CD4-positive, alpha-beta T cell (primary cell): Measurements from ENCODE around the gene SYNE3. TPM values are rescaled to one million over a fixed set of nuclear protein-coding genes. Genes with fewer than 3 reads are reported as not detected.

Experiments used
- ATAC-seq: fragments of 200-7000 bp; cut with Tn5 transposase; one replicate; pipeline ENCODE4 v1.10.0; 2022; ENCODE audit warnings: mild to moderate bottlenecking; ENCODE audit not compliant: poor library complexity
- CTCF ChIA-PET: fragments of 350-600 bp; sonication (Branson Sonifier 250); formaldehyde crosslinking; loops from one replicate; lab custom pipeline; 2021; ENCODE audit warnings: antibody characterized with exemption, inconsistent platforms; lab: Charles Lee
- POLR2A ChIA-PET: fragments of 350-600 bp; sonication (Branson Sonifier 250); formaldehyde crosslinking; loops from one replicate; lab custom pipeline; 2021; ENCODE audit warnings: antibody characterized with exemption, inconsistent platforms; lab: Charles Lee
- DNase-seq, 14 experiments: peaks; one replicate each; pipeline ENCODE4 v3.0.0-alpha.2; 2013 to 2020; ENCODE audit warnings: mixed read lengths in 2 of 14
- H3K27ac ChIP-seq, 2 donors: one replicate each; pipeline versions ENCODE4 v1.5.1 to v1.7.0; 2013; ENCODE audit warnings: low read length in 2 of 2, low read depth in 1 of 2, mild to moderate bottlenecking in 1 of 2
- H3K27me3 ChIP-seq, 2 experiments: 1 replicate in 1 of 2; 2 replicates in 1 of 2; pipeline versions ENCODE4 v1.6.1 to v1.7.0; 2013; ENCODE audit warnings: low read length in 2 of 2, control low read depth in 1 of 2, mild to moderate bottlenecking in 1 of 2, moderate library complexity in 1 of 2; ENCODE audit not compliant: insufficient read depth in 2 of 2, control insufficient read depth in 1 of 2
- H3K36me3 ChIP-seq: one replicate; pipeline ENCODE4 v1.6.1; 2013; ENCODE audit warnings: low read length, control low read depth; ENCODE audit not compliant: insufficient read depth
- H3K4me1 ChIP-seq: one replicate; pipeline ENCODE4 v1.6.1; 2013; ENCODE audit warnings: low read length, control low read depth; ENCODE audit not compliant: insufficient read depth
- H3K4me3 ChIP-seq: one replicate; pipeline ENCODE4 v1.5.1; 2013; ENCODE audit warnings: mild to moderate bottlenecking, low read length, moderate library complexity
- H3K9me3 ChIP-seq, 2 experiments: 1 replicate in 1 of 2; 2 replicates in 1 of 2; pipeline versions ENCODE4 v1.6.1 to v1.7.0; 2013; ENCODE audit warnings: low read length in 2 of 2, mild to moderate bottlenecking in 2 of 2, control low read depth in 1 of 2, moderate library complexity in 1 of 2; ENCODE audit not compliant: control insufficient read depth in 1 of 2, insufficient read depth in 1 of 2
- H3K27ac Mint-ChIP-seq: one replicate; pipeline ENCODE4 v1.8.0; 2020; ENCODE audit warnings: mixed read lengths
- H3K27me3 Mint-ChIP-seq: one replicate; pipeline ENCODE4 v1.8.0; 2021; ENCODE audit warnings: mixed read lengths
- H3K36me3 Mint-ChIP-seq: one replicate; pipeline ENCODE4 v1.8.0; 2021; ENCODE audit warnings: low read depth, mixed read lengths
- H3K4me1 Mint-ChIP-seq: one replicate; pipeline ENCODE4 v1.8.0; 2021; ENCODE audit warnings: low read depth, mixed read lengths
- H3K4me3 Mint-ChIP-seq: one replicate; pipeline ENCODE4 v1.8.0; 2020; ENCODE audit warnings: mild to moderate bottlenecking, mixed read lengths
- H3K9me3 Mint-ChIP-seq: one replicate; pipeline ENCODE4 v1.8.0; 2020; ENCODE audit warnings: mixed read lengths
- CTCF ChIP-seq: fragments of 200-600 bp; IDR thresholded peaks from one replicate; pipeline ENCODE4 v1.8.0; 2022; ENCODE audit warnings: antibody characterized with exemption, mild to moderate bottlenecking
- intact Hi-C, 2 experiments: fragments of 100-400 bp; cut with DNase I in 1 of 2; cut with micrococcal nuclease in 1 of 2; formaldehyde crosslinking; loops; one replicate each; pipeline versions ENCODE4 v1.15.1 to v1.9.0; 2023 to 2025; cut with DNase I, micrococcal nuclease
- total RNA-seq, 174 experiments: library from RNA in 2 of 174; stranded (reverse) in 2 of 174; gene quantifications; one replicate each; pipeline ENCODE4 v1.2.3 and lab custom pipeline; 2021 to 2026

SYNE3 gene
- total RNA-seq, 2 experiments from 2014 or later = 29.4 to 31.4 TPM

- Histone ChIP-seq H3K27me3 (peaks cover 0 to 4% of the 10 kb centered on the region in 2 experiments), H3K27ac (no peak overlapping the region), H3K4me1 (peaks cover 4% of the 10 kb centered on the region), H3K36me3 (no peaks in the 10 kb centered on the region), H3K9me3 (no peaks in the 10 kb centered on the region), H3K4me3 (no peak overlapping the region)
- Mint-ChIP-seq H3K4me1 (peaks cover 5% of the 10 kb centered on the region), H3K4me3 (no peak overlapping the region), H3K36me3 (no peaks in the 10 kb centered on the region), H3K27ac (no peak overlapping the region), H3K9me3 (no peaks in the 10 kb centered on the region), H3K27me3 (peaks cover 14% of the 10 kb centered on the region)
- no peak for DNase-seq
- ChIA-PET CTCF (no interaction called here), POLR2A (no interaction called here)
- no peak for TF ChIP-seq CTCF
- ATAC-seq = no peak
- intact Hi-C loops = loop anchor here (10.0 kb wide), 2 partner anchors 712 to 862 kb away; no protein-coding TSS in a partner anchor
These were observed 46.6 kb upstream of the SYNE3 start for GRCh38 chr14:95562892-95563685.

GRCh38 chr14:95561001-95561412 lies 44.6 kb upstream of the SYNE3 start:
- DNase-seq (peak; percentile 73 to 90 (median 80)), ATAC-seq (peak; percentile 99)
- no peak overlapping the region for H3K27ac ChIP-seq
- H3K27me3 ChIP-seq = peaks cover 0 to 4% of the 10 kb centered on the region in 2 experiments
- H3K36me3 ChIP-seq = no peaks in the 10 kb centered on the region
- peaks cover 14% of the 10 kb centered on the region for H3K27me3 Mint-ChIP-seq
- ChIA-PET CTCF (no interaction called here), POLR2A (no interaction called here)
- no peak overlapping the region for H3K4me3 ChIP-seq
- no peak overlapping the region for H3K4me3 Mint-ChIP-seq
- H3K4me1 ChIP-seq = peaks cover 4% of the 10 kb centered on the region
- H3K9me3 Mint-ChIP-seq = no peaks in the 10 kb centered on the region
- H3K27ac Mint-ChIP-seq = no peak overlapping the region
- peaks cover 5% of the 10 kb centered on the region for H3K4me1 Mint-ChIP-seq
- H3K9me3 ChIP-seq = no peaks in the 10 kb centered on the region
- no peaks in the 10 kb centered on the region for H3K36me3 Mint-ChIP-seq
- intact Hi-C loops = loop anchor here (1.0 to 10.0 kb wide), 6 partner anchors 122 to 864 kb away; no protein-coding TSS in a partner anchor
- peak; percentile 99 for TF ChIP-seq CTCF

GRCh38 chr14:95559203-95559602 lies 42.8 kb upstream of the SYNE3 start:
- H3K36me3 ChIP-seq = no peaks in the 10 kb centered on the region
- CTCF ChIA-PET = no interaction called here
- H3K4me3 ChIP-seq = no peak overlapping the region
- H3K9me3 Mint-ChIP-seq = no peaks in the 10 kb centered on the region
- POLR2A ChIA-PET = interaction anchor here (0.6 kb wide), 1 partner anchor 569 kb away, joined by 3 read pairs; no protein-coding TSS in a partner anchor
- H3K4me3 Mint-ChIP-seq = no peak overlapping the region
- no peak for TF ChIP-seq CTCF
- ATAC-seq (no peak), DNase-seq (no peak)
- no peak overlapping the region for H3K27ac ChIP-seq
- H3K27ac Mint-ChIP-seq = no peak overlapping the region
- H3K4me1 Mint-ChIP-seq = peaks cover 5% of the 10 kb centered on the region
- H3K4me1 ChIP-seq = peaks cover 4% of the 10 kb centered on the region
- intact Hi-C loops = no loop called here
- peaks cover 0 to 4% of the 10 kb centered on the region in 2 experiments for H3K27me3 ChIP-seq
- no peaks in the 10 kb centered on the region for H3K36me3 Mint-ChIP-seq
- no peaks in the 10 kb centered on the region for H3K9me3 ChIP-seq
- H3K27me3 Mint-ChIP-seq = peaks cover 14% of the 10 kb centered on the region
